A549 (cell line): ENCODE measurements around the gene LEMD1.

Experiments used
- CEBPB ChIP-seq, 2 experiments: fragments of >200 bp in 1 of 2; sonication (Bioruptor Twin) in 1 of 2; formaldehyde crosslinking in 1 of 2; IDR thresholded peaks; 2 replicates each; pipeline ENCODE4 v1.6.1; 2012 to 2016
- CHD4 ChIP-seq: fragments of 200-600 bp; sonication (generic); IDR thresholded peaks from 2 replicates; pipeline ENCODE4 v1.6.1; 2016; ENCODE audit warnings: antibody characterized with exemption, mild to moderate bottlenecking, borderline replicate concordance
- ELK1 ChIP-seq: fragments of 150-350 bp; IDR thresholded peaks from 2 replicates; pipeline ENCODE4 v1.6.1; 2014; ENCODE audit warnings: low read depth, mild to moderate bottlenecking, low read length
- EP300 ChIP-seq, 2 experiments: fragments of >200 bp; sonication (Bioruptor Twin); formaldehyde crosslinking; IDR thresholded peaks; 2 replicates in 1 of 2; 3 replicates in 1 of 2; pipeline ENCODE4 v1.6.1; 2016 to 2017
- GATA3 ChIP-seq: IDR thresholded peaks from 2 replicates; pipeline ENCODE4 v1.6.1; 2012; ENCODE audit warnings: borderline replicate concordance
- HEYL ChIP-seq: fragments of 250-450 bp; sonication (Bioruptor Pico); IDR thresholded peaks from 2 replicates; pipeline ENCODE4 v1.8.0; 2021; ENCODE audit warnings: mild to moderate bottlenecking, moderate library complexity
- POLR2A ChIP-seq: IDR thresholded peaks from 2 replicates; pipeline ENCODE4 v1.6.1; 2012; ENCODE audit warnings: mild to moderate bottlenecking, low read length
- POLR2AphosphoS2 ChIP-seq: conservative IDR thresholded peaks from 2 replicates; pipeline ENCODE4 v1.6.1; 2012; ENCODE audit warnings: low read length, improper control_type of control experiment, inconsistent platforms
- RARB ChIP-seq: fragments of 250-450 bp; sonication (Bioruptor Pico); IDR thresholded peaks from 2 replicates; pipeline ENCODE4 v1.8.0; 2021; ENCODE audit warnings: mild to moderate bottlenecking, moderate library complexity
- RFX5 ChIP-seq: fragments of 450-650 bp; IDR thresholded peaks from 2 replicates; pipeline ENCODE4 v1.7.1; 2014; ENCODE audit warnings: antibody characterized with exemption, mild to moderate bottlenecking, moderate library complexity
- TP53 ChIP-seq: fragments of 250-450 bp; sonication (Bioruptor Pico); IDR thresholded peaks from 2 replicates; pipeline ENCODE4 v1.5.0; 2021; ENCODE audit warnings: mild to moderate bottlenecking, moderate library complexity
- USF2 ChIP-seq: fragments of 450-650 bp; IDR thresholded peaks from 2 replicates; pipeline ENCODE4 v1.6.1; 2014; ENCODE audit warnings: antibody characterized with exemption
- TF ChIP-seq, protein P1 (sequence below): fragments of >200 bp; sonication (Bioruptor Twin); formaldehyde crosslinking; IDR thresholded peaks from 3 replicates; pipeline ENCODE4 v1.5.1; 2016
- TF ChIP-seq, protein P2 (sequence below): IDR thresholded peaks from 2 replicates; pipeline ENCODE4 v1.6.1; 2012

- TF ChIP-seq CEBPB (IDR thresholded peaks at IDR 0.05) (no peak), HEYL (CRISPR knock-in tag) (no peak), GATA3 (no peak), POLR2A (no peak), CHD4 (no peak), ELK1 (no peak), POLR2AphosphoS2 (no peak), RFX5 (no peak), TP53 (CRISPR knock-in tag) (no peak), USF2 (no peak), EP300 (IDR thresholded peaks at IDR 0.05) (no peak), RARB (CRISPR knock-in tag) (no peak)
- TF ChIP-seq, protein P1, sequence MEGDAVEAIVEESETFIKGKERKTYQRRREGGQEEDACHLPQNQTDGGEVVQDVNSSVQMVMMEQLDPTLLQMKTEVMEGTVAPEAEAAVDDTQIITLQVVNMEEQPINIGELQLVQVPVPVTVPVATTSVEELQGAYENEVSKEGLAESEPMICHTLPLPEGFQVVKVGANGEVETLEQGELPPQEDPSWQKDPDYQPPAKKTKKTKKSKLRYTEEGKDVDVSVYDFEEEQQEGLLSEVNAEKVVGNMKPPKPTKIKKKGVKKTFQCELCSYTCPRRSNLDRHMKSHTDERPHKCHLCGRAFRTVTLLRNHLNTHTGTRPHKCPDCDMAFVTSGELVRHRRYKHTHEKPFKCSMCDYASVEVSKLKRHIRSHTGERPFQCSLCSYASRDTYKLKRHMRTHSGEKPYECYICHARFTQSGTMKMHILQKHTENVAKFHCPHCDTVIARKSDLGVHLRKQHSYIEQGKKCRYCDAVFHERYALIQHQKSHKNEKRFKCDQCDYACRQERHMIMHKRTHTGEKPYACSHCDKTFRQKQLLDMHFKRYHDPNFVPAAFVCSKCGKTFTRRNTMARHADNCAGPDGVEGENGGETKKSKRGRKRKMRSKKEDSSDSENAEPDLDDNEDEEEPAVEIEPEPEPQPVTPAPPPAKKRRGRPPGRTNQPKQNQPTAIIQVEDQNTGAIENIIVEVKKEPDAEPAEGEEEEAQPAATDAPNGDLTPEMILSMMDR: no peak
- TF ChIP-seq, protein P2, sequence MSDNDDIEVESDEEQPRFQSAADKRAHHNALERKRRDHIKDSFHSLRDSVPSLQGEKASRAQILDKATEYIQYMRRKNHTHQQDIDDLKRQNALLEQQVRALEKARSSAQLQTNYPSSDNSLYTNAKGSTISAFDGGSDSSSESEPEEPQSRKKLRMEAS: no peak
These were observed 81.2 kb downstream of the LEMD1 start for GRCh38 chr1:205340676-205341075.
